ENCODE data around the gene GALE. TPM values are rescaled to one million over a fixed set of nuclear protein-coding genes. Genes with fewer than 3 reads are reported as not detected.
"Not testable (repeated sequence)": the region's sequence is repeated elsewhere in the genome, so short reads cannot be mapped to it uniquely, and the experiment has no call there.

The GALE gene
- total RNA-seq, 2 donors from 2014 or later: 5.5 to 8.8 TPM

DNA sequence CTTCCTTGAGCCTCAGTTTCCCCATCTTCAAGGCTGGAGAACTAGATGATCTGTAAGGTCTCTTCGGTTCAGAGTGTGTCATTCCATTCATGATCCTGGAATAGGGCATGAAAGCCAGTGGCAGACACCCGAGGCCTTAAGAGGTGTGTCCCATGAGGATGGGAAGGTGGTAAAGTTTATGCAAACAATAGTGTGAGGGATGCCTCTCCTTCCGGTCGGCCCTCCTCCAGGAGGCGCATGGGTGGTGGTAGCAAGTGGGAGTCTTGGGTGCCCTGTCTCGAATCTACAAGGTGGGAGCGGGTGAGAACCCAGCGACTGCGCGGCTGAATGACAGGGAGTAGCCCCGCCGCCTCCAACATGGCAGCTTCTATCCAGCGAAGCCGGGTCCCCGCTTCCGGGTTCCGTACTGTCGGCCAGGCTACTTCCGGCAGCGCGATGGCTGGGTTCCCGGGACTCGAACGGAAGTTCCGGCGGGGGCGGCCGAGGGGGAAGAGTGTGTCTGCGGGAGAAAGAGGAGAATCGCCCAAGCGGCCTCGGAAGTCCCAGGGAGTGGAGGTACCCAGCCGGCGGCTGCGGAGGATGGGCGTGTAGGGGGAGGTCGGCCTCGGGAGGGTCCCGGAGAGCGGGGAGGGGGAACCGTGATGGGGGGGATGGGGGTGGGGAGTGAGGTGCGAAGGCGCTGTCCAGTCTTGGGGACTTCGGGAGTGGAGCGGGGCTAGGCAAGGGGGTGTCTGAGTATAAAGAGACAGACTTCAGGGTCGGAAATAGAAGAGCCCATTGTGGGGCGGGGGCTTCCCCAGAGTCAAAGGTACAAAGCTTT lies 9.6 kb downstream of the GALE start, which contains the start of gene LYPLA2:
Gene LYPLA2, plus strand, starts transcription at position 450 of the 820 bp plus-strand sequence. CDS start 1,538 bp downstream, outside the sequence.
- peak within 1 kb of the TSS; percentile 77 to 83 for H3K4me3 ChIP-seq
- TF ChIP-seq, protein P1, sequence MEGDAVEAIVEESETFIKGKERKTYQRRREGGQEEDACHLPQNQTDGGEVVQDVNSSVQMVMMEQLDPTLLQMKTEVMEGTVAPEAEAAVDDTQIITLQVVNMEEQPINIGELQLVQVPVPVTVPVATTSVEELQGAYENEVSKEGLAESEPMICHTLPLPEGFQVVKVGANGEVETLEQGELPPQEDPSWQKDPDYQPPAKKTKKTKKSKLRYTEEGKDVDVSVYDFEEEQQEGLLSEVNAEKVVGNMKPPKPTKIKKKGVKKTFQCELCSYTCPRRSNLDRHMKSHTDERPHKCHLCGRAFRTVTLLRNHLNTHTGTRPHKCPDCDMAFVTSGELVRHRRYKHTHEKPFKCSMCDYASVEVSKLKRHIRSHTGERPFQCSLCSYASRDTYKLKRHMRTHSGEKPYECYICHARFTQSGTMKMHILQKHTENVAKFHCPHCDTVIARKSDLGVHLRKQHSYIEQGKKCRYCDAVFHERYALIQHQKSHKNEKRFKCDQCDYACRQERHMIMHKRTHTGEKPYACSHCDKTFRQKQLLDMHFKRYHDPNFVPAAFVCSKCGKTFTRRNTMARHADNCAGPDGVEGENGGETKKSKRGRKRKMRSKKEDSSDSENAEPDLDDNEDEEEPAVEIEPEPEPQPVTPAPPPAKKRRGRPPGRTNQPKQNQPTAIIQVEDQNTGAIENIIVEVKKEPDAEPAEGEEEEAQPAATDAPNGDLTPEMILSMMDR (IDR thresholded peaks at IDR 0.05): no peak
- no peaks in the 10 kb centered on the region for H3K27me3 ChIP-seq
- H3K4me1 ChIP-seq: peaks cover 4 to 38% of the 10 kb centered on the region in 2 donors
- H3K27ac ChIP-seq: peak within 1 kb of the TSS; percentile 82 to 84
- peaks cover 51% of the 10 kb centered on the region for H3K36me3 ChIP-seq
- peak; percentile 93 for DNase-seq (ENCODE audit: low spot score)
- H3K9me3 ChIP-seq: no peaks in the 10 kb centered on the region

DNA sequence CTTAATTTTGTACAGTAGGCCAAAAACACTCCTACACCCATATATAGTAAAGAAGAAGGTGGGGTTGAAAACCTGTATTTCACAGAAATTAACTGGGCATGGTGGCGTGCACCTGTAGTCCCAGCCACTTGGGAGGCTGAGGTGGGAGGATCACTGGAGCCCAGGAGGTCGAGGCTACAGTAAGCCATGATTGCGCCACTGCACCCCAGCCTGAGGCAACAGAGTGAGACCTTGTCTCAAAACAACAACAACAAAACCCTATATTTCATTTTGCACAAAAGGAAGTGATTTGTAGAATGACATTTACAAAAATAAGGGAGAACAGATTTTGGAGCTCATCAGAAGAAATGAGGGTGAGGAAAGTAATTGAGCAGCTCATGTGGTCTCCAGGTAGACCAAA lies 11.9 kb downstream of the GALE start:
- H3K27ac ChIP-seq: no peak overlapping the region
- no peaks in the 10 kb centered on the region for H3K9me3 ChIP-seq
- H3K36me3 ChIP-seq: peaks cover 42% of the 10 kb centered on the region
- H3K4me3 ChIP-seq: no peak overlapping the region
- DNase-seq (ENCODE audit: low spot score): no peak
- H3K27me3 ChIP-seq: no peaks in the 10 kb centered on the region
- TF ChIP-seq, protein P1 (IDR thresholded peaks at IDR 0.05): no peak
- peaks cover 4 to 32% of the 10 kb centered on the region in 2 donors for H3K4me1 ChIP-seq

DNA sequence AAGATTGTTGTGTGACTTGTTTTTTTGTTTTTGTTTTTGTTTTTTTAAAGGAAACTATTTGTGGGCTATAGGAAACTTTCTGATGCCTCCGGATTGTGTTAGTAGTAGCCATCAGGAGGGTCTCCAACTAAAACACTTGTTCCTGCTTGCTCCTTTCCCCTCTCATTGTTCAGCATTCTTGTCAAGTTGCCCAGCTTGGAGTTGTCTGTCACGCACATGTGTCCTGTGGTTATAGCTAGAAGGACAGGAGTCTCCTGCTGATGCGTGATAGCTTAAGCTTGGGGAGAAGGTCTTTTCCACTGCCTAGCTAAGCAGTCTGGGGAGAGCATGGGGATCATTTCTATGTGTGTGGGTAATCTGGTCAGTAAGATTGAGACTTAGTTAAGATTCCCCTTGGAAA lies 12.9 kb downstream of the GALE start:
- TF ChIP-seq, protein P1 (IDR thresholded peaks at IDR 0.05): no peak
- H3K27ac ChIP-seq: no peak overlapping the region
- peaks cover 36% of the 10 kb centered on the region for H3K36me3 ChIP-seq
- H3K4me1 ChIP-seq: peaks cover 4 to 22% of the 10 kb centered on the region in 2 donors
- H3K4me3 ChIP-seq: no peak overlapping the region
- H3K9me3 ChIP-seq: no peaks in the 10 kb centered on the region
- DNase-seq (ENCODE audit: low spot score): no peak
- no peaks in the 10 kb centered on the region for H3K27me3 ChIP-seq

DNA sequence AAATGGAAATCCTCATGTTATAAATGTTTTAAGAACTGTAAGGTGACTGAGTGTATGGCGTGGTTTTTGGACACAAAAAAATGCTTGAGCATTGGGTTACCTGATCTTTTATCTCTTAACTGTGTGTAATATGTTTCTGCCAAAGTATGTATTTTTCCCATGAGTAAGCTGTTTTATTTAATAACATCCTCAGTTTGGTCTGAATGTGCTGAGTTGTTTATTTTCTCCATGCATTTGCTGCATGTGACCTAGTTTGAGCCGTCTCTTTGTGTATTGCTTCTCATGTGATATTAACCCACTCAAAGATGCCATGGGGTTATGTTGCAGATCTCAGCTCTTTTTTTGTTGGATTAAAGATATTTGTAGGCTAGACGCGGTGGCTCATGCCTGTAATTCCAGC lies 15.7 kb downstream of the GALE start:
- Histone ChIP-seq H3K4me3 (no peak overlapping the region), H3K27ac (no peak overlapping the region), H3K4me1 (peaks cover 0 to 5% of the 10 kb centered on the region in 2 donors), H3K9me3 (no peaks in the 10 kb centered on the region), H3K36me3 (peaks cover 36% of the 10 kb centered on the region), H3K27me3 (no peaks in the 10 kb centered on the region)
- TF ChIP-seq, protein P1 (IDR thresholded peaks at IDR 0.05): no peak
- DNase-seq (ENCODE audit: low spot score): no peak

DNA sequence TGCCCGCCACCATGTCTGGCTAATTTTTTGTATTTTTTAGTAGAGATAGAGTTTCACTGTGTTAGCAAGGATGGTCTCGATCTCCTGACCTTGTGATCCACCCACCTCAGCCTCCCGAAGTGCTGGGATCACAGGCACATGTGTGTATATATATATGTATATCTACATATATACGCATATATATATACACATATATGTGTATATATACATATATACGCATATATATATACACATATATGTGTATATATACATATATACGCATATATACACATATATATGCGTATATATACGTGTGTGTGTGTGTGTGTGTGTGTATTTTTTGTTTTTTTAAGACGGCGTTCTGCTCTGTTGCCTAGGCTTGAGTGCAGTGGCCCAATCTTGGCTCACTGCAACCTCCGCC lies 17.4 kb downstream of the GALE start:
- not testable (repeated sequence) for H3K4me3 ChIP-seq; H3K27ac ChIP-seq; H3K9me3 ChIP-seq; DNase-seq (ENCODE audit: low spot score); H3K27me3 ChIP-seq
- Histone ChIP-seq H3K36me3 (peaks cover 34% of the 10 kb centered on the region), H3K4me1 (peaks cover 0 to 17% of the 10 kb centered on the region in 2 donors)

DNA sequence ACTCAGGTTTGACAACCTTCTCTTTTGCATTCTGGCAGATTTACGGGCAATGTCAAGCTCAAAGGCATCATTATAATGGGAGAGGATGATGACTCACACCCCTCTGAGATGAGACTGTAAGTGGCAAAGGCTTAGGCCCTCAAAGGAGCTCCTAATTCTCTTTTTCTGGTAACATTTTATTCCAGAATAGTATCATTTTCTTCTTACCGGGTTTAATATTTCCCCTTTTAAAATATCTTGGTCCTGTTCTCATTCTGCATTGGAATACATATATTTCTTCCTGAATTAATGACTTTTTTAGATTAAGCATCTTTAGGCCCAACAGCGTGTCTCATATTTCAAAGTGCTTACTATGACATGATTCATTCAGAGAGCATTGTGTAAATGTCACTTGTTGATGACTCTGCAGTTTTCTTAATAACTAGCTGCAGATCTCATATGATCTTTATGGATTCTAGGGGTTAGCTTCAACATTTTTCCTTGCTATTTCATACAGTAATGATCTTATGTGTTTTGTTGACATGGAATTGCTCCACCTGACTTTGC lies 20.7 kb downstream of the GALE start:
- no peak overlapping the region for H3K4me3 ChIP-seq
- no peaks in the 10 kb centered on the region for H3K9me3 ChIP-seq
- H3K27ac ChIP-seq: no peak overlapping the region
- H3K27me3 ChIP-seq: no peaks in the 10 kb centered on the region
- TF ChIP-seq, protein P1 (IDR thresholded peaks at IDR 0.05): no peak
- peaks cover 0 to 24% of the 10 kb centered on the region in 2 donors for H3K4me1 ChIP-seq
- DNase-seq (ENCODE audit: low spot score): no peak
- peaks cover 7% of the 10 kb centered on the region for H3K36me3 ChIP-seq
